ENCODE measurements around the gene C2orf69. TPM values are rescaled to one million over a fixed set of nuclear protein-coding genes. Genes with fewer than 3 reads are reported as not detected.

C2orf69 gene
- total RNA-seq, result 8.7 and 10.2 TPM in 2 replicates

GRCh38 chr2:199911052-199911876 lies at the start of gene C2orf69:
Gene C2orf69 (plus strand): TSS chr2:199911293. CDS start chr2:199911439, 146 bp downstream.

GRCh38 chr2:199955339-199956061 lies 44.4 kb downstream of the C2orf69 start, which contains the start of the genes MAIP1 and TYW5:
Gene MAIP1 (plus strand): TSS chr2:199955582. CDS start chr2:199955799, 217 bp downstream.
Gene TYW5 (minus strand): TSS chr2:199955491. CDS start chr2:199955470, 21 bp downstream.

Other genes starting within 250 kb of the C2orf69 start
- gene FTCDNL1, start 60.1 kb upstream of the C2orf69 start, total RNA-seq, result 0.18 and 1.4 TPM in 2 replicates
- gene TYW5, start 44.2 kb downstream of the C2orf69 start, total RNA-seq, result 5.3 and 7.8 TPM in 2 replicates
- 20.2 and 21.2 TPM in 2 replicates for gene MAIP1, start 44.3 kb downstream of the C2orf69 start, total RNA-seq